T-helper 22 cell (primary cell): ENCODE results near the gene ARHGEF25.
"Not testable (repeated sequence)": the region's sequence is repeated elsewhere in the genome, so short reads cannot be mapped to it uniquely, and the experiment has no call there.

Experiments used
- DNase-seq: peaks from one replicate; pipeline ENCODE4 v3.0.0-alpha.2; 2020; ENCODE audit warnings: low read depth

The ARHGEF25 gene

GRCh38 chr12:57609101-57609780 is 2.0 kb upstream of the ARHGEF25 start:
- DNase-seq, result no peak

GRCh38 chr12:57609781-57610553 is 1.3 kb upstream of the ARHGEF25 start:
- no peak for DNase-seq

- no peak for DNase-seq
Measured at GRCh38 chr12:57610554-57611107, 604 bp upstream of the ARHGEF25 start.

GRCh38 chr12:57611827-57612710 is 834 bp downstream of the ARHGEF25 start:
- no peak for DNase-seq

- no peak for DNase-seq
Measured at GRCh38 chr12:57612711-57613426, 1.6 kb downstream of the ARHGEF25 start.

- no peak for DNase-seq
Measured at GRCh38 chr12:57613427-57614109, 2.3 kb downstream of the ARHGEF25 start.

GRCh38 chr12:57614178-57614947 is 3.1 kb downstream of the ARHGEF25 start:
- DNase-seq, result no peak

- no peak for DNase-seq
Measured at GRCh38 chr12:57614948-57615500, 3.8 kb downstream of the ARHGEF25 start.

GRCh38 chr12:57615637-57616036 is 4.4 kb downstream of the ARHGEF25 start:
- no peak for DNase-seq

- no peak for DNase-seq
Measured at GRCh38 chr12:57616383-57617101, 5.3 kb downstream of the ARHGEF25 start.

GRCh38 chr12:57617942-57618341 is 6.7 kb downstream of the ARHGEF25 start:
- no peak for DNase-seq

- DNase-seq, result not testable (repeated sequence)
Measured at GRCh38 chr12:57618431-57618830, 7.2 kb downstream of the ARHGEF25 start.

- DNase-seq, result no peak
Measured at GRCh38 chr12:57618966-57619433, 7.8 kb downstream of the ARHGEF25 start.

- DNase-seq, result no peak
Measured at GRCh38 chr12:57619434-57620244, 8.4 kb downstream of the ARHGEF25 start.

- no peak for DNase-seq
Measured at GRCh38 chr12:57620245-57620935, 9.2 kb downstream of the ARHGEF25 start.

- DNase-seq, result no peak
Measured at GRCh38 chr12:57620936-57621496, 9.8 kb downstream of the ARHGEF25 start.
